Measurements from ENCODE around the gene ZBTB39.
"Not testable (repeated sequence)": the region's sequence is repeated elsewhere in the genome, so short reads cannot be mapped to it uniquely, and the experiment has no call there.

The ZBTB39 gene

GRCh38 chr12:56998316-56998715 is 8.0 kb downstream of the ZBTB39 start:
- no peak for DNase-seq

- DNase-seq = no peak
Observed at GRCh38 chr12:56996793-56997545, 9.4 kb downstream of the ZBTB39 start.

GRCh38 chr12:56995930-56996496 is 10.3 kb downstream of the ZBTB39 start:
- DNase-seq = no peak

GRCh38 chr12:56995201-56995929 is 11.0 kb downstream of the ZBTB39 start:
- DNase-seq = no peak

GRCh38 chr12:56994231-56994746 is 12.1 kb downstream of the ZBTB39 start:
- DNase-seq = no peak

- DNase-seq = no peak
Observed at GRCh38 chr12:56993346-56993745, 13.0 kb downstream of the ZBTB39 start.

- no peak for DNase-seq
Observed at GRCh38 chr12:56991319-56992246, 14.8 kb downstream of the ZBTB39 start.

GRCh38 chr12:56990648-56991318 is 15.6 kb downstream of the ZBTB39 start:
- DNase-seq = no peak

- no peak for DNase-seq
Observed at GRCh38 chr12:56989861-56990610, 16.3 kb downstream of the ZBTB39 start.

- DNase-seq = no peak
Observed at GRCh38 chr12:56988207-56988739, 18.1 kb downstream of the ZBTB39 start.

GRCh38 chr12:56987551-56988053 is 18.7 kb downstream of the ZBTB39 start:
- peak; percentile 61 for DNase-seq

- no peak for DNase-seq
Observed at GRCh38 chr12:56987011-56987410, 19.3 kb downstream of the ZBTB39 start.

- not testable (repeated sequence) for DNase-seq
Observed at GRCh38 chr12:56985714-56986113, 20.6 kb downstream of the ZBTB39 start.

- no peak for DNase-seq
Observed at GRCh38 chr12:56983386-56983785, 23.0 kb downstream of the ZBTB39 start.

GRCh38 chr12:56982578-56983236 is 23.6 kb downstream of the ZBTB39 start:
- DNase-seq = not testable (repeated sequence)

- no peak for DNase-seq
Observed at GRCh38 chr12:56980941-56981530, 25.3 kb downstream of the ZBTB39 start.

- DNase-seq = no peak
Observed at GRCh38 chr12:56980268-56980667, 26.1 kb downstream of the ZBTB39 start.

- no peak for DNase-seq
Observed at GRCh38 chr12:56979628-56980027, 26.7 kb downstream of the ZBTB39 start.

- no peak for DNase-seq
Observed at GRCh38 chr12:56978397-56979138, 27.8 kb downstream of the ZBTB39 start.

Measured in NCI-H2107 (cell line).